BLaER1 treated with 17β-estradiol and CSF1 and Interleukin-3, amounts not matched to agents 10 nM and 100 nM (cell line): Measurements from ENCODE around the gene GRP.

Experiments used
- H3K27ac ChIP-seq, 11 experiments: shearing (Covaris generic); formaldehyde crosslinking; 2 replicates each; pipeline ENCODE4 v1.8.1; 2022
- H3K27me3 ChIP-seq, 11 experiments: shearing (Covaris generic); formaldehyde crosslinking; 2 replicates each; pipeline ENCODE4 v1.8.1; 2022
- H3K36me3 ChIP-seq, 11 experiments: shearing (Covaris generic); formaldehyde crosslinking; 2 replicates each; pipeline ENCODE4 v1.8.1; 2022
- H3K4me1 ChIP-seq, 10 experiments: shearing (Covaris generic); formaldehyde crosslinking; 2 replicates each; pipeline ENCODE4 v1.8.1; 2022
- H3K4me2 ChIP-seq, 11 experiments: shearing (Covaris generic); formaldehyde crosslinking; 2 replicates each; pipeline ENCODE4 v1.8.1; 2022
- H3K4me3 ChIP-seq, 10 experiments: shearing (Covaris generic); formaldehyde crosslinking; 2 replicates each; pipeline ENCODE4 v1.8.1; 2022
- H3K9ac ChIP-seq, 11 experiments: shearing (Covaris generic); formaldehyde crosslinking; 2 replicates each; pipeline ENCODE4 v1.8.1; 2022
- H3K9me3 ChIP-seq, 11 experiments: shearing (Covaris generic); formaldehyde crosslinking; replicated peaks in 1 of 11; 2 replicates each; pipeline ENCODE4 v1.8.1; 2022
- H4K20me1 ChIP-seq, 11 experiments: shearing (Covaris generic); formaldehyde crosslinking; 2 replicates each; pipeline ENCODE4 v1.8.1; 2022
- Cebpa-rat ChIP-seq, 11 experiments: shearing (Covaris generic); IDR thresholded peaks; 2 replicates each; pipeline ENCODE4 v1.8.1; 2022

GRP gene

GRCh38 chr18:59220784-59221765 lies 1.1 kb downstream of the GRP start:
- Histone ChIP-seq H4K20me1 (no peaks in the 10 kb centered on the region), H3K27me3 (peaks cover 0 to 6% (median 0%) of the 10 kb centered on the region in 11 experiments; a peak in 1 of 22 replicates), H3K36me3 (no peaks in the 10 kb centered on the region), H3K4me3 (no peak overlapping the region), H3K4me2 (no peak overlapping the region), H3K9me3 (peaks cover 10 to 17% (median 13%) of the 10 kb centered on the region in 11 experiments; a peak in 18 of 22 replicates), H3K4me1 (peaks cover 0 to 5% (median 0%) of the 10 kb centered on the region in 10 experiments; a peak in 4 of 20 replicates), H3K9ac (no peak overlapping the region), H3K27ac (no peak overlapping the region)
- no peak for TF ChIP-seq Cebpa-rat (IDR thresholded peaks at IDR 0.05)

GRCh38 chr18:59222341-59222740 lies 2.4 kb downstream of the GRP start:
- no peak overlapping the region for H3K4me3 ChIP-seq
- no peaks in the 10 kb centered on the region for H3K4me1 ChIP-seq
- peaks cover 10 to 17% (median 13%) of the 10 kb centered on the region in 11 experiments; a peak in 18 of 22 replicates for H3K9me3 ChIP-seq
- peaks cover 0 to 6% (median 0%) of the 10 kb centered on the region in 11 experiments; a peak in 1 of 22 replicates for H3K27me3 ChIP-seq
- H3K36me3 ChIP-seq: no peaks in the 10 kb centered on the region
- H4K20me1 ChIP-seq: no peaks in the 10 kb centered on the region
- no peak for TF ChIP-seq Cebpa-rat (IDR thresholded peaks at IDR 0.05)
- no peak overlapping the region for H3K4me2 ChIP-seq
- H3K9ac ChIP-seq: no peak overlapping the region
- no peak overlapping the region for H3K27ac ChIP-seq

- no peaks in the 10 kb centered on the region for H3K27me3 ChIP-seq
These were observed 8.4 kb downstream of the GRP start for GRCh38 chr18:59228351-59228750.

GRCh38 chr18:59229191-59229590 lies 9.2 kb downstream of the GRP start:
- Histone ChIP-seq H3K9ac (no peak overlapping the region), H3K9me3 (no peaks in the 10 kb centered on the region), H3K4me2 (peak overlapping the region in 5 of 11 experiments; percentile 10 to 37 (median 26); a peak in 5 of 22 replicates), H3K27me3 (no peaks in the 10 kb centered on the region), H4K20me1 (no peaks in the 10 kb centered on the region), H3K27ac (no peak overlapping the region), H3K4me3 (no peak overlapping the region), H3K4me1 (peaks cover 0 to 14% (median 0%) of the 10 kb centered on the region in 10 experiments; a peak in 5 of 20 replicates), H3K36me3 (no peaks in the 10 kb centered on the region)
- TF ChIP-seq Cebpa-rat (IDR thresholded peaks at IDR 0.05): no peak

More at GRCh38 chr18:59228351-59228750, 8.4 kb downstream of the GRP start:
- Histone ChIP-seq H3K9ac (no peak overlapping the region), H3K36me3 (no peaks in the 10 kb centered on the region), H3K4me3 (no peak overlapping the region), H3K4me2 (no peak overlapping the region), H3K27ac (no peak overlapping the region), H4K20me1 (no peaks in the 10 kb centered on the region), H3K9me3 (no peaks in the 10 kb centered on the region), H3K4me1 (peaks cover 0 to 14% (median 0%) of the 10 kb centered on the region in 10 experiments; a peak in 5 of 20 replicates)
- no peak for TF ChIP-seq Cebpa-rat (IDR thresholded peaks at IDR 0.05)

GRCh38 chr18:59229701-59230443 lies 9.9 kb downstream of the GRP start:
- Histone ChIP-seq H3K4me3 (no peak overlapping the region), H3K27ac (no peak overlapping the region), H3K9me3 (no peaks in the 10 kb centered on the region), H3K27me3 (no peaks in the 10 kb centered on the region), H3K4me1 (peaks cover 0 to 14% (median 0%) of the 10 kb centered on the region in 10 experiments; a peak in 5 of 20 replicates), H3K9ac (no peak overlapping the region), H3K4me2 (peak overlapping the region in 5 of 11 experiments; percentile 10 to 37 (median 26); a peak in 5 of 22 replicates), H3K36me3 (no peaks in the 10 kb centered on the region), H4K20me1 (no peaks in the 10 kb centered on the region)
- no peak for TF ChIP-seq Cebpa-rat (IDR thresholded peaks at IDR 0.05)

GRCh38 chr18:59231114-59231513 lies 11.2 kb downstream of the GRP start:
- H3K36me3 ChIP-seq: no peaks in the 10 kb centered on the region
- no peak overlapping the region for H3K9ac ChIP-seq
- H3K4me1 ChIP-seq: peaks cover 0 to 14% (median 0%) of the 10 kb centered on the region in 10 experiments; a peak in 5 of 20 replicates
- H4K20me1 ChIP-seq: no peaks in the 10 kb centered on the region
- no peaks in the 10 kb centered on the region for H3K9me3 ChIP-seq
- no peak for TF ChIP-seq Cebpa-rat (IDR thresholded peaks at IDR 0.05)
- no peaks in the 10 kb centered on the region for H3K27me3 ChIP-seq
- no peak overlapping the region for H3K4me3 ChIP-seq
- H3K27ac ChIP-seq: no peak overlapping the region
- H3K4me2 ChIP-seq: no peak overlapping the region

- H3K27me3 ChIP-seq: no peaks in the 10 kb centered on the region
- H3K9me3 ChIP-seq: peaks cover 0 to 3% (median 0%) of the 10 kb centered on the region in 11 experiments; a peak in 1 of 22 replicates
- peaks cover 0 to 14% (median 0%) of the 10 kb centered on the region in 10 experiments; a peak in 5 of 20 replicates for H3K4me1 ChIP-seq
- TF ChIP-seq Cebpa-rat (IDR thresholded peaks at IDR 0.05): no peak
- H3K4me2 ChIP-seq: no peak overlapping the region
- H4K20me1 ChIP-seq: no peaks in the 10 kb centered on the region
- no peak overlapping the region for H3K27ac ChIP-seq
- no peaks in the 10 kb centered on the region for H3K36me3 ChIP-seq
- no peak overlapping the region for H3K9ac ChIP-seq
- no peak overlapping the region for H3K4me3 ChIP-seq
These were observed 11.9 kb downstream of the GRP start for GRCh38 chr18:59231877-59232276.

GRCh38 chr18:59232309-59233016 lies 12.5 kb downstream of the GRP start:
- Histone ChIP-seq H3K9me3 (peaks cover 0 to 4% (median 0%) of the 10 kb centered on the region in 11 experiments; a peak in 1 of 22 replicates), H3K36me3 (no peaks in the 10 kb centered on the region), H3K4me2 (no peak overlapping the region), H4K20me1 (no peaks in the 10 kb centered on the region), H3K4me3 (no peak overlapping the region), H3K27ac (no peak overlapping the region), H3K27me3 (no peaks in the 10 kb centered on the region), H3K9ac (no peak overlapping the region), H3K4me1 (peaks cover 0 to 14% (median 0%) of the 10 kb centered on the region in 10 experiments; a peak in 5 of 20 replicates)
- TF ChIP-seq Cebpa-rat (IDR thresholded peaks at IDR 0.05): no peak
